Astrocyte of the cerebellum (primary cell): ENCODE data around the gene STOML1.

Experiments
- DNase-seq: peaks from one replicate; pipeline ENCODE4 v3.0.0-alpha.2; 2011; ENCODE audit warnings: low read depth
- H3K4me3 ChIP-seq: 2 replicates; pipeline ENCODE4 v1.5.1; 2011; ENCODE audit warnings: mild to moderate bottlenecking, low read depth, low read length, moderate library complexity
- in situ Hi-C: cut with HindIII; loops from 2 replicates; pipeline ENCODE4 v1.10.0; 2017; ENCODE audit warnings: low sequenced_read_pairs
- TF ChIP-seq, protein P1 (sequence below): IDR thresholded peaks from 2 replicates; pipeline ENCODE4 v1.5.1; 2012; ENCODE audit warnings: low read length, low read depth, moderate library complexity, mild to moderate bottlenecking; ENCODE audit errors: missing control alignments

STOML1 gene

GRCh38 chr15:74032046-74032445 is 40.0 kb upstream of the STOML1 start:
- TF ChIP-seq, protein P1, sequence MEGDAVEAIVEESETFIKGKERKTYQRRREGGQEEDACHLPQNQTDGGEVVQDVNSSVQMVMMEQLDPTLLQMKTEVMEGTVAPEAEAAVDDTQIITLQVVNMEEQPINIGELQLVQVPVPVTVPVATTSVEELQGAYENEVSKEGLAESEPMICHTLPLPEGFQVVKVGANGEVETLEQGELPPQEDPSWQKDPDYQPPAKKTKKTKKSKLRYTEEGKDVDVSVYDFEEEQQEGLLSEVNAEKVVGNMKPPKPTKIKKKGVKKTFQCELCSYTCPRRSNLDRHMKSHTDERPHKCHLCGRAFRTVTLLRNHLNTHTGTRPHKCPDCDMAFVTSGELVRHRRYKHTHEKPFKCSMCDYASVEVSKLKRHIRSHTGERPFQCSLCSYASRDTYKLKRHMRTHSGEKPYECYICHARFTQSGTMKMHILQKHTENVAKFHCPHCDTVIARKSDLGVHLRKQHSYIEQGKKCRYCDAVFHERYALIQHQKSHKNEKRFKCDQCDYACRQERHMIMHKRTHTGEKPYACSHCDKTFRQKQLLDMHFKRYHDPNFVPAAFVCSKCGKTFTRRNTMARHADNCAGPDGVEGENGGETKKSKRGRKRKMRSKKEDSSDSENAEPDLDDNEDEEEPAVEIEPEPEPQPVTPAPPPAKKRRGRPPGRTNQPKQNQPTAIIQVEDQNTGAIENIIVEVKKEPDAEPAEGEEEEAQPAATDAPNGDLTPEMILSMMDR, result no peak
- no peak for DNase-seq
- in situ Hi-C loops, result no loop called here
- H3K4me3 ChIP-seq, result no peak overlapping the region

DNA sequence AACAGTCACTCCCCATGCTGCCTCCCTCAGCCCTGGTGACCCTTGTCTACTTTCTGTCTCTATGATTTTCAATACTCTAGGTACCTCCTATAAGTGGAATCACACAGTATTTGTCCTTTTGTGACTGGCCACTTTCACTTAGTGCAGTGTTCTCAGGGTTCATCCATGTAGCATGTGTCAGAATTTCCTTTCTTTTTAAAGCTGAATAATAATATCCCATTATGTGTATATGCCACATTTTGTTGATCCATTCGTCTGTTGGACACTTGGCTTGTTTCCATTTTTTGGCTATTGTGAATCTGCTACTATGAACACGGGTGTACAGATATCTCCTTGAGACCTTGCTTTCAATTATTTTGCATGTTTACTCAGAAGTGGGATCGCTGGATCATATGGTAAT is 36.6 kb upstream of the STOML1 start:
- in situ Hi-C loops, result no loop called here
- TF ChIP-seq, protein P1, result no peak
- DNase-seq, result no peak
- no peak overlapping the region for H3K4me3 ChIP-seq

- TF ChIP-seq, protein P1, result no peak
- DNase-seq, result no peak
- no peak overlapping the region for H3K4me3 ChIP-seq
- in situ Hi-C loops, result no loop called here
These were observed 35.6 kb upstream of the STOML1 start for GRCh38 chr15:74027688-74028087.

DNA sequence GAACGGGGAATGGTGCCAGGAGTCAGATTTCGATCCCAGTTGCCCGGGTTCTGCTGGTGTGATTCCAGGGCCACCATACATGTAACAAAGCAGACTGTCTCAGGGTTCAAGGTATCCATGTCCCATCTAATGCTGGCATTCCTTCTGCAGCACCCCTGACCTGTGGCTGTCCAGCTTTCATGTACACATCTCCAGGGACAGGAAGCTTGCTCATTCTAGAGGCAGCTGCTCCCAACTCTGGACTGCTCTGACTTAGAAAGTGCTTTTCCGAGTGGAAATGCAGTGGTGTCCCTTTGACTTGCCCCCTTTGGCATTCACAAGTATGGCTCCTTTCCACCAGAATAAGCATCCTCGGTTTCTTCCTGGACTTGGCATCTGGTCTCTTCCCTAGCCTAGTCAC is 33.3 kb upstream of the STOML1 start:
- TF ChIP-seq, protein P1, result no peak
- H3K4me3 ChIP-seq, result no peak overlapping the region
- in situ Hi-C loops, result no loop called here
- no peak for DNase-seq

DNA sequence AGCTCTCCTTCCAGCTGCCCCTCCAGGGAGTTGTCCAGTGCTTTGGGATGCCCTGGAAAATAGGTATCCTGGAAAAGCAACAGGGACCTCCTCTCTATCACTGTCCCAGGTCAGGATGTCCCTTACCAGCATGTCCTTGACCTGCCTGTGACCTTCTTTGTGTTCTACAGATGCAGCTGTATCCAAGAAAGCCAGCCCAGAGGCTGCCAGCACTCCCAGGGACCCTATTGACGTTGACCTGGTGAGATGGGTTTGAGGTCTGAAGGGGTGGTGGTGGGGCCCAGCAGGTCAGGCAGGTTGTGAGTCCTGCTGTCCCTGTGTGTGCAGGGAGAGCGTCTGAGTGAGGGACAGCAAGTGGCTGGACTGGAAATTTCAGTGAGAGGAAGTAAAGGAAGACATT is 32.6 kb upstream of the STOML1 start:
- in situ Hi-C loops, result no loop called here
- TF ChIP-seq, protein P1, result no peak
- no peak for DNase-seq
- no peak overlapping the region for H3K4me3 ChIP-seq

DNA sequence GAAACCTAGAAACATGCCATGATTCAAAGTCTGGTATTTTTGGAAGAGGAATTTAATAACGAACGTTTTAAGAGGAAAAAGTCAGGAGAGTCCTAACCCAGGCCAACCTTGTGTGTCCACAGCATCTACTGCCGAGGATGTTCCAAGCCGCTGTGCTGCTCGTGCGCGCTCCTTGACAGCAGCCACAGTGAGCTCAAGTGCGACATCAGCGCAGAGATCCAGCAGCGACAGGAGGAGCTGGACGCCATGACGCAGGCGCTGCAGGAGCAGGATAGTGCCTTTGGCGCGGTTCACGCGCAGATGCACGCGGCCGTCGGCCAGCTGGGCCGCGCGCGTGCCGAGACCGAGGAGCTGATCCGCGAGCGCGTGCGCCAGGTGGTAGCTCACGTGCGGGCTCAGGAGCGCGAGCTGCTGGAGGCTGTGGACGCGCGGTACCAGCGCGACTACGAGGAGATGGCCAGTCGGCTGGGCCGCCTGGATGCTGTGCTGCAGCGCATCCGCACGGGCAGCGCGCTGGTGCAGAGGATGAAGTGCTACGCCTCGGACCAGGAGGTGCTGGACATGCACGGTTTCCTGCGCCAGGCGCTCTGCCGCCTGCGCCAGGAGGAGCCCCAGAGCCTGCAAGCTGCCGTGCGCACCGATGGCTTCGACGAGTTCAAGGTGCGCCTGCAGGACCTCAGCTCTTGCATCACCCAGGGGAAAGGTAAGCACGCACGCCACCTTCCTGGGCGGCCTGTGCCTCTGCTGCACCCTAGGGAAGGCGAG is 30.8 kb upstream of the STOML1 start:
- in situ Hi-C loops, result no loop called here

More for the DNA sequence above, 30.8 kb upstream of the STOML1 start:
- no peak for DNase-seq
- H3K4me3 ChIP-seq, result no peak overlapping the region
- TF ChIP-seq, protein P1, result no peak
